K562 (cell line): ENCODE data around the gene ADAMTS15. TPM values are rescaled to one million over a fixed set of nuclear protein-coding genes. Genes with fewer than 3 reads are reported as not detected.

ENCODE experiments used
- CUX1 ChIP-seq: fragments of 200-800 bp; sonication (Bioruptor generic); IDR thresholded peaks from 2 replicates; pipeline ENCODE4 v1.6.1; 2016; ENCODE audit warnings: missing genetic modification characterization, missing compliant biosample characterization
- FOXK1 ChIP-seq: sonication (generic); formaldehyde crosslinking; IDR thresholded peaks from 2 replicates; pipeline ENCODE4 v1.8.0; 2022; ENCODE audit warnings: missing genetic modification reagents, mild to moderate bottlenecking, borderline replicate concordance
- SIN3B ChIP-seq: fragments of 450-650 bp; IDR thresholded peaks from 2 replicates; pipeline ENCODE4 v1.6.1; 2017; ENCODE audit warnings: low read depth, mild to moderate bottlenecking, moderate library complexity
- TFAM ChIP-seq: fragments of 250-450 bp; sonication (Bioruptor Pico); conservative IDR thresholded peaks from 2 replicates; pipeline ENCODE4 v1.5.0; 2021; ENCODE audit warnings: mild to moderate bottlenecking, moderate library complexity
- polyA plus RNA-seq, 8 experiments: library from polyadenylated mRNA; depleted of rRNA in 4 of 8; stranded (reverse) in 5 of 8; unstranded in 3 of 8; fragments of >200 nt; fragmentation: Nextera tagmentation in 2 of 8; fragmentation: Illumina TruSeq in 1 of 8; extraction: Ambion mirVana in 2 of 8; extraction: Trizol in 1 of 8; gene quantifications; 2 replicates each; pipeline versions ENCODE4 v1.2.1 to v1.2.3, GENCODE V29; 2011 to 2014; ENCODE audit warnings: inconsistent platforms in 1 of 8, missing spikeins in 1 of 8
- total RNA-seq, 7 experiments: library from RNA; depleted of rRNA in 6 of 7; stranded (reverse); fragments of >200 nt in 6 of 7; fragmentation: Illumina TruSeq in 2 of 7; extraction: Trizol in 2 of 7; gene quantifications; 2 replicates each; pipeline versions ENCODE4 v1.2.1 to v1.2.3, GENCODE V29; 2011 to 2021; ENCODE audit warnings: low replicate concordance in 1 of 7

The ADAMTS15 gene
- total and polyA plus RNA-seq, 9 of the 15 experiments (the other 6 are each of a cell fraction or from before 2014, with no cell fraction given), result 0.04 TPM; not detected in 8

GRCh38 chr11:130472434-130472961, 24.1 kb downstream of the ADAMTS15 start (continued):
- TF ChIP-seq CUX1 (no peak), FOXK1 (no peak), SIN3B (no peak), TFAM (CRISPR knock-in tag) (no peak)
